Caco-2 (cell line): ENCODE results near the gene PCTP. TPM values are rescaled to one million over a fixed set of nuclear protein-coding genes. Genes with fewer than 3 reads are reported as not detected.

Experiments
- BruUV-seq: library from RNA; stranded (reverse); fragments of 400-500 nt; replicated peaks from 2 replicates; lab custom pipeline; 2021; lab: Mats Ljungman, UMichigan
- CTCF ChIA-PET: fragments of 300-600 bp; sonication (Branson Sonifier 250); formaldehyde crosslinking; loops from one replicate; lab custom pipeline; 2022; ENCODE audit warnings: antibody characterized with exemption; lab: Charles Lee
- POLR2A ChIA-PET: fragments of 300-600 bp; sonication (Branson Sonifier 250); formaldehyde crosslinking; loops from one replicate; lab custom pipeline; 2022; ENCODE audit warnings: antibody characterized with exemption; lab: Charles Lee
- DNase-seq, 2 experiments: peaks; one replicate each; pipeline versions ENCODE4 v3.0.0 to v3.0.0-alpha.2; 2020 to 2022
- H3K27me3 ChIP-seq: replicated peaks from 2 replicates; pipeline ENCODE4 v1.6.0; 2011; ENCODE audit warnings: low read length; ENCODE audit not compliant: control insufficient read depth, insufficient read depth
- H3K36me3 ChIP-seq: 2 replicates; pipeline ENCODE4 v1.5.1; 2011; ENCODE audit warnings: low read length; ENCODE audit not compliant: control insufficient read depth, insufficient read depth
- H3K4me1 ChIP-seq: fragments of 250-450 bp; sonication (Bioruptor Pico); 2 replicates; pipeline ENCODE4 v1.5.1; 2020; ENCODE audit warnings: mild to moderate bottlenecking
- H3K4me3 ChIP-seq: 2 replicates; pipeline ENCODE4 v1.5.1; 2011; ENCODE audit warnings: low read depth, mild to moderate bottlenecking, control low read depth, low read length
- H3K9me3 ChIP-seq: fragments of 250-450 bp; sonication (Bioruptor Pico); 2 replicates; pipeline ENCODE4 v1.5.1; 2020; ENCODE audit warnings: mild to moderate bottlenecking, moderate library complexity
- H3K27ac Mint-ChIP-seq: one replicate; pipeline ENCODE4 v1.8.0; 2022; ENCODE audit warnings: mixed read lengths; ENCODE audit not compliant: unreplicated experiment
- H3K27me3 Mint-ChIP-seq: one replicate; pipeline ENCODE4 v1.8.0; 2022; ENCODE audit warnings: mixed read lengths; ENCODE audit not compliant: insufficient read depth, unreplicated experiment
- H3K36me3 Mint-ChIP-seq: one replicate; pipeline ENCODE4 v1.8.0; 2022; ENCODE audit warnings: mild to moderate bottlenecking, mixed read lengths; ENCODE audit not compliant: insufficient read depth, unreplicated experiment
- H3K4me1 Mint-ChIP-seq: one replicate; pipeline ENCODE4 v1.8.0; 2022; ENCODE audit warnings: low read depth, mixed read lengths; ENCODE audit not compliant: unreplicated experiment
- H3K4me3 Mint-ChIP-seq: one replicate; pipeline ENCODE4 v1.8.0; 2022; ENCODE audit warnings: mild to moderate bottlenecking, moderate library complexity, mixed read lengths; ENCODE audit not compliant: unreplicated experiment
- H3K9me3 Mint-ChIP-seq: one replicate; pipeline ENCODE4 v1.8.0; 2022; ENCODE audit warnings: mixed read lengths; ENCODE audit not compliant: unreplicated experiment
- intact Hi-C: fragments of 100-400 bp; cut with micrococcal nuclease; formaldehyde crosslinking; loops from one replicate; pipeline ENCODE4 v1.10.0; 2022; ENCODE audit not compliant: unreplicated experiment
- total RNA-seq: library from RNA; stranded (reverse); gene quantifications from 2 replicates; pipeline ENCODE4 v1.2.3, GENCODE V29; 2022
- TF ChIP-seq, protein P1 (sequence below), 2 experiments: fragments of 200-600 bp in 1 of 2; IDR thresholded peaks; 1 replicate in 1 of 2; 2 replicates in 1 of 2; pipeline versions ENCODE4 v1.5.1 to v1.8.0; 2011 to 2022; ENCODE audit warnings: antibody characterized with exemption in 1 of 2, control low read depth in 1 of 2, inconsistent platforms in 1 of 2, low read depth in 1 of 2, low read length in 1 of 2, mild to moderate bottlenecking in 1 of 2, moderate library complexity in 1 of 2; ENCODE audit not compliant: insufficient read depth in 1 of 2, severe bottlenecking in 1 of 2, unreplicated experiment in 1 of 2

The PCTP gene
- total RNA-seq, 1 experiment from 2014 or later = 16.7 TPM

DNA sequence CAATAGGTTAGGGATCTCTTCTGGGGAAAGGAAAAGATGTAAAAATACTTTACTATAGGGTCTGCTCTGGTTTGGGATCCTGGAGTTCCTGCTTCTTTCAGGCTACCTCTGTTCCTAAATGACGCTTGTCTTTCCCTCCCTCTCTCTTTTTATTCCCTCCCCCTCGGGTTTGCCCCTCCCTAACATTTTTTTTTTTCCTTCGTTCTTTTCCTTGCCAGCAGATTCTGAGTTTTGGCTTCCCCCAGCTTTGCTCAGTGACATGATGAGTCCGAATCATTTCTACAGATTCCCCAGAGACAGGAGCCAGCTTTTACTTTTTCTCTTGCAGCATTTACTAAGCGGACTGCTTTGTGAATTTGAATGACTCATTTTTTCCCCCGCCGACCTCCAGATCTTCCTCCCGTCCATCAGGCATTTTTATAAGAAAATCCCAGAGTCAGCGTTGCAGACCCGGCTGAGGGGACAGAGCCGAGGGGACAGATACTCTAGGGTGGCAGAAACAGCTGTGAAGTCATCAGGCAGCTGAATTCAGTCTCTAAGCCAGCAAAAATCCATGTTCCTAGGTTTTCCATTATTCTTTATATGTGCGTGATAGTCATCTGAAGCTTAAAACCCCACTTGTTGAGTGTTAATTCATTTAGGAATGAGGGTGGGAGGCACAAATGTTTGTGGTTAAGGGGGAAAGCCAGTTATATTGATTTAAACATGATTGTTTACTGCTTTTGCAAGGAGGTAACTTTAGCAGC is 27.9 kb upstream of the PCTP start, which contains the start of gene TMEM100:
TSS of gene TMEM100 (minus strand) at position 123 of the 746 bp plus-strand sequence. CDS start 1,794 bp downstream, outside the sequence.
- H3K36me3 Mint-ChIP-seq = no peaks in the 10 kb centered on the region
- intact Hi-C loops = no loop called here
- H3K9me3 Mint-ChIP-seq = no peaks in the 10 kb centered on the region
- ChIA-PET POLR2A (no interaction called here), CTCF (interaction anchor here (0.6 to 0.7 kb wide), 2 partner anchors 13 to 81 kb away, joined by 3 read pairs; no protein-coding TSS in a partner anchor)
- Histone ChIP-seq H3K27me3 (no peaks in the 10 kb centered on the region; the same call in 1 of the 2 replicates), H3K4me1 (no peaks in the 10 kb centered on the region), H3K36me3 (no peaks in the 10 kb centered on the region), H3K9me3 (peaks cover 5% of the 10 kb centered on the region; the same call in 1 of the 2 replicates), H3K4me3 (no peak within 1 kb of the TSS)
- no peaks in the 10 kb centered on the region for H3K4me1 Mint-ChIP-seq
- H3K27me3 Mint-ChIP-seq = peaks cover 36% of the 10 kb centered on the region
- TF ChIP-seq, protein P1, sequence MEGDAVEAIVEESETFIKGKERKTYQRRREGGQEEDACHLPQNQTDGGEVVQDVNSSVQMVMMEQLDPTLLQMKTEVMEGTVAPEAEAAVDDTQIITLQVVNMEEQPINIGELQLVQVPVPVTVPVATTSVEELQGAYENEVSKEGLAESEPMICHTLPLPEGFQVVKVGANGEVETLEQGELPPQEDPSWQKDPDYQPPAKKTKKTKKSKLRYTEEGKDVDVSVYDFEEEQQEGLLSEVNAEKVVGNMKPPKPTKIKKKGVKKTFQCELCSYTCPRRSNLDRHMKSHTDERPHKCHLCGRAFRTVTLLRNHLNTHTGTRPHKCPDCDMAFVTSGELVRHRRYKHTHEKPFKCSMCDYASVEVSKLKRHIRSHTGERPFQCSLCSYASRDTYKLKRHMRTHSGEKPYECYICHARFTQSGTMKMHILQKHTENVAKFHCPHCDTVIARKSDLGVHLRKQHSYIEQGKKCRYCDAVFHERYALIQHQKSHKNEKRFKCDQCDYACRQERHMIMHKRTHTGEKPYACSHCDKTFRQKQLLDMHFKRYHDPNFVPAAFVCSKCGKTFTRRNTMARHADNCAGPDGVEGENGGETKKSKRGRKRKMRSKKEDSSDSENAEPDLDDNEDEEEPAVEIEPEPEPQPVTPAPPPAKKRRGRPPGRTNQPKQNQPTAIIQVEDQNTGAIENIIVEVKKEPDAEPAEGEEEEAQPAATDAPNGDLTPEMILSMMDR (IDR thresholded peaks at IDR 0.05; ENCODE audit: insufficient read depth in 1 of 2, low read depth in 1 of 2, low read length in 1 of 2, severe bottlenecking in 1 of 2, unreplicated experiment in 1 of 2) = no peak
- H3K4me3 Mint-ChIP-seq = no peak within 1 kb of the TSS
- no peak for DNase-seq
- BruUV-seq = no TSS peak
- no peak within 1 kb of the TSS for H3K27ac Mint-ChIP-seq

DNA sequence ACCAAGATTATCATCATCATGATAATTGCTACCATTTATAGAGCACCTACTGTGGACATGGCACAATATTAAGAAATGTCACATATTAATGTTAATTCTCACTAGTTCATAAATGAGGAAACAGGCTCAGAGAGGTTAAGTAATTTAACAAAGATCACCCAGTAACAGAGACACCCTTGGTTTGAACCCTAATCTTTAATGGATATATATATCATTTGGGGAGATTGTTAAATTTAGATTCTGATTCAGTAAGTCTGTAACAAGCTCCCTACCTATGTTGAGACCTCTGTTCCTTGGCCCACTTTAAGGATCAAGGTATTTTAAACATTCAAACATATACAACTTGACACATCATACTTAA is 27.4 kb upstream of the PCTP start:
- no TSS peak for BruUV-seq
- H3K4me3 ChIP-seq = no peak overlapping the region

DNA sequence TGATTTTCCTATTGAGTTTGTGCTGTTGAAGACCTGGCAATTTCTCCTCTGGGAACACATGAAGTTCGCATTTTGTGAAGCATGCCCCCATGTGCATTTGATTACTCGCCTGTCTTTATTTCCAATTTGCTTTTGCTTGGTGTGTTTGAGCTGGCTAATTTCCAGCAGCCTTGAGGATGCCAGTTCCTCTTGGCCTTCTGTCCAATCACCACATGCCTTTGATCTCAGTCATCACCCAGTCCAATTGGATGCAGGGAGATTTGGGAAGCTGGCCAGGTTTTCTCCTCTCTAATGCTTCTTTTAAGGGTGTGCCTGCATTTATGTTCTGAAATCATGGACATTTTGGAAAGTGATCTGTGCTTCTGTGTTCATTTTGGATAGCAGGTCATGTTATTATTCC is 24.4 kb upstream of the PCTP start:
- no TSS peak for BruUV-seq
- intact Hi-C loops = loop anchor here (5.0 kb wide), 1 partner anchor 36 kb away; no protein-coding TSS in a partner anchor
- no peak overlapping the region for H3K4me3 Mint-ChIP-seq
- POLR2A ChIA-PET = no interaction called here
- peaks cover 5% of the 10 kb centered on the region; the same call in 1 of the 2 replicates for H3K9me3 ChIP-seq
- CTCF ChIA-PET = no interaction called here
- no peak for DNase-seq
- H3K4me1 ChIP-seq = no peaks in the 10 kb centered on the region
- TF ChIP-seq, protein P1 (IDR thresholded peaks at IDR 0.05; ENCODE audit: insufficient read depth in 1 of 2, low read depth in 1 of 2, low read length in 1 of 2, severe bottlenecking in 1 of 2, unreplicated experiment in 1 of 2) = no peak
- no peaks in the 10 kb centered on the region for H3K4me1 Mint-ChIP-seq
- H3K36me3 ChIP-seq = no peaks in the 10 kb centered on the region
- H3K27me3 ChIP-seq = no peaks in the 10 kb centered on the region
- no peaks in the 10 kb centered on the region for H3K9me3 Mint-ChIP-seq
- no peak overlapping the region for H3K27ac Mint-ChIP-seq
- H3K27me3 Mint-ChIP-seq = peaks cover 31% of the 10 kb centered on the region
- no peaks in the 10 kb centered on the region for H3K36me3 Mint-ChIP-seq
- no peak overlapping the region for H3K4me3 ChIP-seq

More for the DNA sequence above, 27.4 kb upstream of the PCTP start:
- TF ChIP-seq, protein P1 (IDR thresholded peaks at IDR 0.05; ENCODE audit: insufficient read depth in 1 of 2, low read depth in 1 of 2, low read length in 1 of 2, severe bottlenecking in 1 of 2, unreplicated experiment in 1 of 2) = no peak
- no peaks in the 10 kb centered on the region for H3K4me1 ChIP-seq
- Mint-ChIP-seq H3K27ac (no peak overlapping the region), H3K4me1 (no peaks in the 10 kb centered on the region), H3K4me3 (no peak overlapping the region), H3K9me3 (no peaks in the 10 kb centered on the region), H3K27me3 (peaks cover 35% of the 10 kb centered on the region), H3K36me3 (no peaks in the 10 kb centered on the region)
- intact Hi-C loops = no loop called here
- POLR2A ChIA-PET = no interaction called here
- no peak for DNase-seq
- no peaks in the 10 kb centered on the region; the same call in 1 of the 2 replicates for H3K27me3 ChIP-seq
- CTCF ChIA-PET = interaction anchor here (0.6 kb wide), 1 partner anchor 12 kb away, joined by 3 read pairs; no protein-coding TSS in a partner anchor
- no peaks in the 10 kb centered on the region for H3K36me3 ChIP-seq
- H3K9me3 ChIP-seq = peaks cover 5% of the 10 kb centered on the region; the same call in 1 of the 2 replicates
